GOT3 (cell line): ENCODE data around the gene ZBTB47.

Experiments
- DNase-seq: peaks from one replicate; lab custom pipeline; 2025; ENCODE audit warnings: mixed read lengths; lab: John Stamatoyannopoulos, UW

The ZBTB47 gene

DNA sequence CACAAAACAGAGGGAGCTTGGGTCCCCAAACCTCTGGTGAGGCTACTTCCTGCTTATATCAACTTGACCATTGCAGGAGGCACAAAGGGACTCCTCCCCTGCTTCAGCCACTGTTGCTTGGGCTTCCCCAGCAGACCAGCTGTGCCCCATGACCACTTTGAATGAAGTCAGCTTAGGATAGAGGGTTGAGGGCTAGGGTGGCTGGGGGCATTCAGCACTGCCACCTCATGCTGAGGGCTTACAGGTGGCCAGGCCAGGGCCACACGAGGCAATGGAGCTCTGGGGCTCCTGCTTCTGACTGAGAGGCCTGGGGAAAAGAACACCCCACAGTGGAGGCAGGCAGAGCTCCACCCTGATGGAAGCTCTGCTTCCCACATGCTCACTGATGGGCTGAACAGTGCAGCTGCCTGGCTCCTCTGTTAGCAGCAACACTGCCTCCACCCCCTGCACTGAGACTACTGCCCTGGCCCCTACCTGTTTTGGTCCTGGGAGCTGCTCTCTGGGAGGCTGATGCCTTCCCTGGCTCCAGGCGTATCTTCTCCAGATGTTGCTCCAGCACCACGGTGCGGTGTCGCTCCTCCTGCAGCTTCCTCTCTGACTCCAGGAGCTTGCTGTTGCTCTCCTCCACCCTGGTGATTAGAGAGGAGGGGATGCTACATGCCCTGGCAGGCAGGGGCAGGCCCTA, 59.3 kb downstream of the ZBTB47 start:
- DNase-seq, result no peak

DNA sequence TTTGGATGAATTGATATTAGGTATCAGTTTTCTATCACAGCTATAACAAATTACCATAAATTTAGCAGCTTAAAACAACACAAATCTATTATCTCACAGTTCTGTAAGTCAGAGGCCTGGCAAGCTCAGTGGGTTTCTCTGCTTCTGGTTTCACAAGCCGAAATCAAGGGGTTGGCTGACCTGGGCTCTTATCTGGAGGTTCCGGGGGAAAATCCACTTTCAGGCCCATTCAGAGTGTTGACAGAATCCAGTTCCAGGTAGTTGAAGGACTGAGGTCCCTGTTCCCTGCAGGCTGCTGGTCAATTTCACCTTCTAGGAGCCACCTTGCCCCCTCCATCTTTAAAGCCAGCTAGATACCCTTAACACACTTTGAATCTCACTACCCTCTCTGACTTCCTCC, 60.2 kb downstream of the ZBTB47 start:
- no peak for DNase-seq

DNA sequence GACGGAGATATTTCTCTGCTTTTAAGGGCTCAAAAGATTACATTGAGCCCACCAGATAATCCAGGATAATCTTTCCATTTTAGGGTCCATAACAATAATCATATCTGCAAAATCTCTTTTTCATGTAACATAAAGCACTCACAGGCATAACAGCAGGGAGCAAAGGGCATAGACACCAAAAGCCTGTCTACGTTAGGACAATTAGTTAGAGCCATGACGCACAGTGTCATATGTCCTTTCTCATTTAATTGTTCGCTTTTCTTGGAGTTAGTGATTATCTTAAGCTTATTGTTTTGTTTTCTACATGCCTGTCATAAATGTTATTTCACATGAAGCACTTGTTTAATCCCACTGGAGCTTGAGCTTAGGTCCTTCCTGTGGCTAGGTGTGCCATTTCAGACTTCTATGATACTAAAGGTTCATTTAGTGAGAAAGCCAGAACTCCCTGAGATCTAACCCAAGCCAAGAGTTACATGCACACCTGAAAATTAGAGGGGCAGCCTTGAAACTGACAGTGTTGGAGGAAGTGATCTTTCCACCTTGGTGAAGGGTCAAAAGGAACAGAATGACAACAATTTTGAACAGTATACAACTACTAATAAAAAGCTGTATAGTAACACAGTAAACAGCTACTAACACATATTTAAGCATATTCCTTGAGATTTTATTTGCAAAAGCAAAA, 60.8 kb downstream of the ZBTB47 start:
- no peak for DNase-seq
